Astrocyte of the spinal cord (primary cell): Measurements from ENCODE around the gene RWDD1.

ENCODE experiments used
- DNase-seq: peaks from one replicate; pipeline ENCODE4 v3.0.0; 2011; ENCODE audit warnings: low read depth, low spot score
- H3K4me3 ChIP-seq: 2 replicates; pipeline ENCODE4 v1.5.1; 2011; ENCODE audit warnings: low read depth, mild to moderate bottlenecking, low read length, moderate library complexity
- in situ Hi-C: cut with HindIII; loops from 2 replicates; pipeline ENCODE4 v1.10.0; 2017; ENCODE audit warnings: low sequenced_read_pairs
- TF ChIP-seq, protein P1 (sequence below): IDR thresholded peaks from 2 replicates; pipeline ENCODE4 v1.5.1; 2012; ENCODE audit warnings: low read depth, mild to moderate bottlenecking, low read length, inconsistent platforms

RWDD1 gene

DNA sequence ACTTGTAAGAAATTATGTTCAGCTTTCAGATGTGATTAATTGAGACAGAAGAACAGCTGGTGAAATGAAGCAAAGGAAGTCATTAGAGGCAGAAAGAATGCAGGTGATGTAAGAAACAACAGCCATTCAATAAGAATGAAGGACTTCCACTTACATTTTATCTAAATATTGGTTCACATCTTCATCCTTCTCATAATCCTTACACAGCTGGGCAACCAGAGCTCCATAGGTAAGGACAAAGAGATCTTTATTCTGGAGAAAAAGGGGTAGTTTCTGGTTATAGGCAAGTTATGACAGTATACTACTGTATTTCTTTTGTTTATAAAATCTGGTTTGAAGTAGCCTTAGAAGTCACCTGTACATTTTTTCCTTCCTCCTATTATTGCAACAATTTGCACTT is 28.2 kb upstream of the RWDD1 start:
- TF ChIP-seq, protein P1, sequence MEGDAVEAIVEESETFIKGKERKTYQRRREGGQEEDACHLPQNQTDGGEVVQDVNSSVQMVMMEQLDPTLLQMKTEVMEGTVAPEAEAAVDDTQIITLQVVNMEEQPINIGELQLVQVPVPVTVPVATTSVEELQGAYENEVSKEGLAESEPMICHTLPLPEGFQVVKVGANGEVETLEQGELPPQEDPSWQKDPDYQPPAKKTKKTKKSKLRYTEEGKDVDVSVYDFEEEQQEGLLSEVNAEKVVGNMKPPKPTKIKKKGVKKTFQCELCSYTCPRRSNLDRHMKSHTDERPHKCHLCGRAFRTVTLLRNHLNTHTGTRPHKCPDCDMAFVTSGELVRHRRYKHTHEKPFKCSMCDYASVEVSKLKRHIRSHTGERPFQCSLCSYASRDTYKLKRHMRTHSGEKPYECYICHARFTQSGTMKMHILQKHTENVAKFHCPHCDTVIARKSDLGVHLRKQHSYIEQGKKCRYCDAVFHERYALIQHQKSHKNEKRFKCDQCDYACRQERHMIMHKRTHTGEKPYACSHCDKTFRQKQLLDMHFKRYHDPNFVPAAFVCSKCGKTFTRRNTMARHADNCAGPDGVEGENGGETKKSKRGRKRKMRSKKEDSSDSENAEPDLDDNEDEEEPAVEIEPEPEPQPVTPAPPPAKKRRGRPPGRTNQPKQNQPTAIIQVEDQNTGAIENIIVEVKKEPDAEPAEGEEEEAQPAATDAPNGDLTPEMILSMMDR, result no peak
- DNase-seq, result no peak
- in situ Hi-C loops, result no loop called here
- H3K4me3 ChIP-seq, result no peak overlapping the region

GRCh38 chr6:116545651-116546050 is 25.7 kb upstream of the RWDD1 start, which contains the start of gene TRAPPC3L:
Gene TRAPPC3L (minus strand): TSS chr6:116545684. CDS start chr6:116545514, 170 bp downstream.
- TF ChIP-seq, protein P1, result no peak
- in situ Hi-C loops, result no loop called here
- no peak for DNase-seq
- no peak within 1 kb of the TSS for H3K4me3 ChIP-seq

DNA sequence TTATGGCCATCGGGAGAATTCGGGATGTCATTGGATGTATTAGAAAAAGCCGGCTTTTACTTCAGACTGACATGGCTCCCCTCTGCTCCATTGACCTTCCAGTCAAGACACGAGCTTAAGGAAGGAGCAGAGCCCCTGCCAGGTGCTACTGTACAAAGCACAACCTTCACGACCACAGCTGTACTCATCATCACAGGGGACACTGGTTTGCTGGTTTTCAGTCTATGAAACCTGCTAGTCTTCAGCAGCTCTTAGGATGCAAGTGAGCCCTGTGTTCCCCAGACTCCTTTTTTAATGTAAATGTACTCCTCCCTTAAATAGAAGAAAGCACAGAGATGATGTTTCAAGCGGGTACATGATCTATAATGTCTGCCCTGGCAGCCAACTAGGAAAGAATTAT is 23.9 kb upstream of the RWDD1 start:
- no peak overlapping the region for H3K4me3 ChIP-seq
- TF ChIP-seq, protein P1, result no peak
- in situ Hi-C loops, result no loop called here
- no peak for DNase-seq

DNA sequence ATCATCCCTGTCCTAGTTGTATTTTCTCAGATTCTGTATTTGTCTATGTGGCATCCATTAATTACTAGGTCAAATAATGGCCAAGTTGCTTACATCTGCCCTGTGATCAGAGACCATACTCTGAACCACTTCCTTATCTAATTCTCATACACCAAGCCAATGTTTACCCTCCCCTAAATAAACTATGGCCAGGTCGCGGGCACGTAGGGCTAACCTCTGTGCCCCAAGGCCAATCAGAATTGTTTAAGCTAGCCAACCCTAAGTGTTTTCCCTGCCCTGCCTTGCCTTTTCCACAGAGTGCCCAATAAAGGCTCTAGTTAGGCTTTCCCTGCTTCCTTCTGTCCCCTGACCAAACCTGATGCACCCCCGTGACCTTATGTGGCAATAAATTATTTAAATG is 20.5 kb upstream of the RWDD1 start:
- no peak for DNase-seq
- in situ Hi-C loops, result no loop called here
- TF ChIP-seq, protein P1, result no peak
- no peak overlapping the region for H3K4me3 ChIP-seq

DNA sequence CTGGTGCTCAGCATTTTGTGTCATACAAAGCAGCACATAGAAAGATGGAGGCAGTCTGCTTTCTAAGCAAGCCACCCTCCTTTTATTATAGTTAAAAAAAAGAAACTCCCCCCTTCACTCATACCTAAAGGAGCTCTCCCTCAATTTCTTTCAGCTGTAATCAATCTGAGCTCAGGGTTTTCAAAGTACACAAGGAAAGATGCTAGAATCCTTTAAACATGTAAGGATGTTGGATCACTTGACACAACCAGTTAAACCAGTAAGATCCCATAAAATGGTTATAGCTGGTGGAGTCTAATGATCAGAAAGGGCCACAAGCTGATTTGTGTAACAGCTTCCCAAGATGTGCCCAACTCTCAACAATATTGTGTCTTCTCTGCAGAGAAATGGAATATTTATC is 17.9 kb upstream of the RWDD1 start, which contains the start of gene CALHM4:
TSS of gene CALHM4 (plus strand) at position 301 of the 400 bp plus-strand sequence. CDS start at position 344, 43 bp downstream.
- TF ChIP-seq, protein P1, result no peak
- DNase-seq, result no peak
- in situ Hi-C loops, result no loop called here
- H3K4me3 ChIP-seq, result no peak within 1 kb of the TSS

DNA sequence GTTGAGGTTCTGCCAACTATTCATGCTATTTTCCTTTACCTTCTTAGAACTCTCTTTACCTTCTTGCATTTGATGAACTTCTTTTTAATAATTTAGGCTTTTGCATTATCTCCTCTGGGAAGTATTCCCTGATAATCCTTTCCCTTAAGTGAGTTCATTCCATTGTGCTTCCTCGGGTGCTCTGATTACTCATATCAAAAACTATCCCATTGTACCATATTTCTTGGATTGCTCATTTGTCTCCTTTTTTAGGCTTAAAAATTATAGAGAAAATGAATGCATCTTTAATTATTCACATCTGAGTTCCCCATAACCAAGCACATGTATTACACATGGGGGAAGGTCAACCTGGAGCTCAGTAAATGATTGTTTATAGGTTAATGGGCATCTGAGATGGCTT is 15.2 kb upstream of the RWDD1 start:
- DNase-seq, result peak; percentile 74
- TF ChIP-seq, protein P1, result no peak
- no peak overlapping the region for H3K4me3 ChIP-seq
- in situ Hi-C loops, result no loop called here
